ENCODE results near the gene TOR4A.
"Not testable (repeated sequence)": the region's sequence is repeated elsewhere in the genome, so short reads cannot be mapped to it uniquely, and the experiment has no call there.

TOR4A gene

DNA sequence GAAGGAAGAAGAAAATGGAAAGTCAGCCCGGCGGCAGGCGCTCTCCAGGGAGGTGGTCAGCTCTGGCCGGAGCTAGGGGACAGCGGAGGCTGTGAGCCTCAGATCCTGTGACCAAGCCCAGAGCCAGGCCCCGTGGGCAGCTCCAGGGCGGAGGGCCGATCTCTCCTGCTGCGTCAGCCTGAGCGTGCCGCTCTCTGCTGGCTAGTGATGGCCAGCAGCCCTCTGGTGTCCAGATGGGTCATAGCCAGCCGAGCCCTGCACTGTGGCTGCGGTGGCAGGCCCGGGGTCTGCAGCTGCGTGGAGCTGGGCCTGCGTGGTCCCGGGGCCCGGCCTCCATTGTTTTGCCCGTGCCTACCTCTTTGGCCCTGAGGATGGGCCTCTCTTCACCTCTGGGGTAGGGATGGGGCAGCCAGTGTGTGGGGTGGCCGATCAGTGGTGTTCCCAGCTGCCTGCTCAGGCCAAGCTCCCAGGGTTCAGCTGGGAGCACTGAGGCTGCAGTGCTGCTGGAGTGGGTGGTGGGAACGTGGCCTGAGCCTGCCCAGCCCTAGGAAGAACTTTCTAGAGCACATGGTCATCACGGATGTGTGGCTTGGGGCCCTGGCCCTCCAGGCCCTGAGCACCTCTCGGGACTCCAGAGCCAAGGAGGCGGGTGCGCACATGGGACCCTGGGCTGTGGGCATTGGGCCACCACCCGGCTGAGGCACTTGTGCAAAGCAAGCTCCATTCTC, 41.6 kb downstream of the TOR4A start:
- no peak for DNase-seq

DNA sequence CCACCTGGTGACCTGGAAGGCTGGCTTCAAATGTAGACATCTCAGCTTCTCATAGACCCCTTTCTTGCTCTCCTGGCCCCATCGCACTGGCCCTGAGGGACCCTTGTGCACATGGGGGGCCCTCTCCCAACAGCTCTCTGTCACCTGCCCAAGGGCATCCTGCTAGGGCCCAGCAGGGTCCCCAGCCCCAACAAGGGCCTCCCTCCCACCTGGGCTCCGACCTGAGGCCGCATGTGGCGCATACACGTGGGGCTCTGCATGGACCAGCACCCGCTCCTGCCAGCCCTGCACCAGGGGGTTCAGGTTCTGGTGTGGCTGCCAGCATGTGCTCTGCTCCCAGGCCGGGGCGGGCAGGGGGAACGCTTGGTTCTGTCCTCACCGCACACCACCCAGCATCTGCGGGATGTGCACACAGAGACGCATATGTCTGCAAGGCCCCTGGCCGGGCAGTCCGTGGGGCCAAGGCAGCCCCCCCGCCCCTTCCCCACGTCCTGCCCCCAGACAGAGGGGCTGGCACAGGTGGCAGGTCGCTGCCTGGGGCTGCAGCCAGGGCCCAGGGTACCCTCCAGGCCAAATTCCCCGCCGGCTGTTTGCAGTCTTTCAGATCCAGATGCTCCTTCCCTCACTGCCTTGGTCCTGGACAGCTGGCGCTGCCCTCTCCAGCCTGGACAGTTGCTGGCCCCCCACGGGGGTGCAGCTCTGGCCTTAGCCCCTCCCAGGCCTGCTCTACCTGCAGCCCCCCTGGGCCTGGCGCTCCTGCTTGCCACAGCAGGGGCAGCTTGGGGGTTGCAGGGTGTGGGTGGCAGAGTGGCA, 42.4 kb downstream of the TOR4A start:
- DNase-seq = no peak

DNA sequence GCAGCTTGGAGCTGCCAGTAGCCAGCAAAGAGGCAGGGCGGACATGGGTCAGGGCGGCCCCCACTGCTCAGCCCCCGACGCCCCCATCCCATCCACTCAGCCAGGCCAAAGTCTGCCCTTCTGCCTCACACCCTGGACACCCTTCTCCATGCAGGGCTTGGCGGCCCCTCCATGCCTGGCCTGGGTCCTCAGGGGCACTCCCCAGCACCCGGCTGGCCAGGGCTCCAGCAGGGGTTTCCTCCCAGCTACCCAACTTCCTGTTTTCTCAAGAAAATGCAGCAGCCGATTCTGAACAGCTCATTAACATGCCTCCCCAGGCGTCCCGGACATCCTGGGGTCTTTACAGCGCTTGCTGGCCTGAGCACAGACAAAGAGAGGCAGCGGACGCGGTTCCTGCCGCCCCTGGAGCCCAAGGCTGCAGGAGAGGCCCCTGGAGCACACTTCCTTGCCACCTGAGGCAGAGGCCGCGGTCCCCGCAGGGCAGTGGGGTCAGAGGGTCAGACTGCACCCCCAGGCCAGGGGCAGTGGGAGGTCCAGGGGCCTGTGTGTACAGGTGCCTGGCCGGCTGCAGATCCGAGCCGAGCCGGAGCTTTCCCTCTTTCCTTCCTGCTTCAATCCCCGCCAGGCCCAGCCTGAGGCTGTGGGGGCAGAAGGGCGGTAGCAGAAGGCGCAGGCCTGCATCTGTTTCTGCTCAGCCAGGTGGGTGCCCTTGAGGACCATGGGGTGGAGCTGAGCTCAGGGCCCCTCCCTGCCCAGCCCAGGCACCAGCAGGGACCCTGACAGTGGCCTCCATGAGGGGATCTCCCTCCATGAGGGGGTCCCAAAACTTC, 43.2 kb downstream of the TOR4A start:
- no peak for DNase-seq

DNA sequence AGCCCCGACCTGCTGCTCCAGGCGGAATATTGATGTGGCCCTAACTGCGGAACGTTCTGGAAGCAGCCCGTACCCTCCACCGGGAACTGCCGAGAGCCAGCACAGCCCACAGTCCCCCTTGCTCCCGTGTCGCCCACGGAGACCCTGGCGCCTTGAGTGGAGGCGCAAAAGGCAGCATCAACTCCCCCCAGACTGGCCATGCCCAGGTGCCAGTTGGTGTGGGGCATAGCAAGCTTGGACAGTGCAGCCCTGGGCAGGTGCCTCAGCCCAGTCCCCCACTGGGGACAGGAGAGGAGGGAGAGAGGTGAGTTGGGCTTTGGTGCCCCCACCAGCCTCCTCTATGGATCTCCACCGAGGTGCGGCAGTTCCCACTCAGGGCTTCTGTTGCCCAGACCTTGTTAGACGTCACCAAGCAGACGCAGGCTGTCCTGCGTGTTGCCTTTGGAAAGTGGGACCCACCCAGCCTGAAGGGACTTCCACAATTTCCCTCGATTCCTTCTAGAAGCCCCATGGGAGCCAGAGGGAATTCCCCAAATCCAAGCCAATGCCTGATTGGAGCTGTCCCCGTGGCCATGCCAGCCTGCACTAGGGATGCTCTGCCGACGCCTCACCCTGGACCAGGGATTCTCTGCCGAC, 44.3 kb downstream of the TOR4A start:
- no peak for DNase-seq

DNA sequence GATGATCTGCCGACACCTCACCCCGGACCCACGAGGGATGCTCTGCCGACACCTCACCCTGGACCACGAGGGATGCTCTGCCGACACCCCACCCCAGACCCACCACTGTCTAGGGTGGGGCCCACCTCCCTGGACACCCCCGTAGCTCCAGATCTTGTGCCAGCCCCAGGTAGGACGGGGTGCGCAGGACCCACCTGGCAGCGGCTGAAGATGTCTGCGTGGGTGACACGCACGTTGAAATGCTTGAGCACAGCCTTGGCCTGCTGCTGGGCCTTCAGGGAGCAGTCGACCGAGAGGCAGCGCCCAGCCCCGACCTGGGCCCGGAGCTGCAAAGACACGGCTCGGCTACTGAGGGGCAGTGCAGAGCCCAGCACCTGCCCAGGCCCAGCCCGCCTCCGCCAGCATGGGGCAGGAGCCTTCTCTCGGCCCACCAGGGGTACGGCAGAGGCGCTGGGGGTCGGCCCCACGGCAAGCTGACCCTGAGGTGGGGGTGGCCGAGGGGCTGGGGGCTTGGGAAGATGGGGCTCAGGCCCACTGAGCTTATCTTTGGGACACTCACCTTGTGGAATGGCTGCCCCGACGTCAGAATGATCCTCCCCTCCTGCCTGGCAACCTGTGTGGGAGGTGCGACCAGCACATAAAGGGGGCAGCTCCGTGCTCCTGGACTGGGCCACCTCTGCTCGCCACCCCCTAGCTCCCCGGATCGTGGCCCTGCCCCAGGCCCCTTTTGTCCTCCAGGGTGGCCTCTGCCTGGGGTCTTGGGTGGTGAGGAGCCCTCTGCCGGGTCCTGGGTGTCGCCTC, 46.2 kb downstream of the TOR4A start:
- DNase-seq = no peak

DNA sequence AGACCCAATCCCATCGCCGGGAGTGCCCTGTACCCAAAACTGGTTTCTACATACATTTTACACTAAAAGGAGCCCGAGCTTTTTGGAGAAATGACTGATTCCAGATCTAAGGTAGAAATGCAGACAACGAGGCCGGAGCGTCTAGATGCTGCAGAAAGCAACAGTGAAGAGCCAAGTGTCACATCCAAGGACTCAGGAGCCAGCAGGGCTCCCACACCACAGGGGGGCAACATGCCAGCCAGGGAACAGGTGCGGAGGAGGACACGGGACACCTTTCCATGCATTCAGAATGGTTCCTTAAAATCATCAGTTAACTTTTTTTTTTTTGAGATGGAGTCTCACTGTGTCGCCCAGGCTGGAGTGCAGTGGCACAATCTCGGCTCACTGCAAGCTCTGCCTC, 47.6 kb downstream of the TOR4A start:
- DNase-seq = no peak

DNA sequence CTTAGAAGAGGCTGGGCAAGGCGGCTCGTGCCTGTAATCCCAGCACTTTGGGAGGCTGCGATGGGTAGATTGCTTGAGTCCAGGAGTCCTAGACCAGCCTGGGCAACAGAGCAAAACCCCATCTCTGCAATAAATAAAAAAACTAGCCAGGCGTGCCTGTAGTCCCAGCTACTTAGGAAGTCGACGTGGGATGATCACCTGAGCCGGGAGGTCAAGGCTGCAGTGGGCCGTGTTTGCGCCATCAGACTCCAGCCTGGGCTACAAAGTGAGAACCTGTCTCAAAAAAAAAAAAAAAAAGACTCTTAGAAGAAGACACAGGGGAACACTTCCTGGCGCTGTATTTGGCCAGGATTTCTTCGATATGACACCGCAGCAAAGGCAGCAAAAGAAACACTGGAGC, 48.3 kb downstream of the TOR4A start:
- DNase-seq = no peak

DNA sequence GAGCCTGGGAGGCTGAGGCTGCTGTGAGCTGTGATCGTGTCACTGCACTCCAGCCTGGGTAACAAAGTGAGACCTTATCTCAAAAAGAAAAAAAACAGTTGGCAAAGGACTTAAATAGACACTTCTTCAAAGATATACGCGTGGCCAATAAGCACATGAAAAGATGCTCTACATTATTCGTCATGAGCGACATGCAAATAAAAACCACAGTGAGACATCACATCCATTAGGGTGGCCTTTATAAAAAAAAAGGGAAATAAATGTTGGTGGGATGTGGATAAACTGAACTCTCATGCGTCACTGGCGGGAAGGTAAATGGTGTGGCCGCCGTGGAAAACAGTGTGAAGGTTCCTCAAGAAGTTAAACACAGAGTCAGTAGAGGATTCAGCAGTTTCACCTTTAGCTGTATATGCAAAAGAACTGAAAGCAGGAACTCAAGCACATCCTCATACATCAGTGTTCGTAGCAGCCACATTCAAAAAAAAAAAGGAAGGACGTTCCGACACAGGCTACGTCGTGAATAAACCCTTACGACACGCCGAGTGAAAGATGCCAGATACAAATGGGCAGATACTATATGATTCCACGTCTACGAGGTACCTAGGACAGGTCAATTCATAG, 49.0 kb downstream of the TOR4A start:
- no peak for DNase-seq

DNA sequence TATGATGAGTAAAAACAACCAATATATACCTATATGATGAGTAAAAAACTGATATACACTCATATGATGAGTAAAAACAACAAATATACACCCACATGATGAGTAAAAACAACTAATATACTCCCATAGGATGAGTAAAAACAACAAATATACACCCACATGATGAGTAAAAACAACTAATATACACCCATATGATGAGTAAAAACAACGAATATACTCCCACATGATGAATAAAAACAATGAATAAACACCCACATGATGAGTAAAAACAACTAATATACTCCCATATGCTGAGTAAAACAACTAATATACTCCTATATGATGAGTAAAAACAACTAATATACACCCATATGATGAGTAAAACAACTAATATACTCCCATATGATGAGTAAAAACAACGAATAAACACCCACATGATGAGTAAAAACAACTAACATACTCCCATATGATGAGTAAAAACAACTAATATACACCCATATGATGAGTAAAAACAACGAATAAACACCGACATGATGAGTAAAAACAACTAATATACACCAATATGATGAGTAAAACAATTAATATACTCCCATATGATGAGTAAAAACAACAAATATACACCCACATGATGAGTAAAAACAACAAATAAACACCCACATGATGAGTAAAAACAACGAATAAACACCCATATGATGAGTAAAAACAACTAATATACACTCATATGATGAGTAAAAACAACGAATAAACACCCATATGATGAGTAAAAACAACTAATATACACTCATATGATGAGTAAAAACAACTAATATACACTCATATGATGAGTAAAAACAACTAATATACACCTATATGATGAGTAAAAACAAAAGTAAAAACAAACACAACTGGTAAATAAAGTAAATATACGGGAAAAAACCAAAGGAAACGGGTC, 50.4 kb downstream of the TOR4A start:
- DNase-seq = not testable (repeated sequence)

DNA sequence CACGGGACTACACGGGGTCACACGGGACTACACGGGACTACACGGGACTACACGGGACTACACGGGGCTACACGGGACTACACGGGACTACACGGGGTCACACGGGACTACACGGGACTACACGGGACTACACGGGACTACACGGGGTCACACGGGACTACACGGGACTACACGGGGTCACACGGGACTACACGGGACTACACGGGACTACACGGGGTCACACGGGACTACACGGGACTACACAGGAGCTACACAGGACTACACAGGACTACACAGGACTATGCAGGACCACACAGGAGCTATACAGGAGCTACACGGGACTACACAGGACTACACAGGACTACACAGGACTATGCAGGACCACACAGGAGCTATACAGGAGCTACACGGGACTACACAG, 52.1 kb downstream of the TOR4A start:
- DNase-seq = not testable (repeated sequence)

DNA sequence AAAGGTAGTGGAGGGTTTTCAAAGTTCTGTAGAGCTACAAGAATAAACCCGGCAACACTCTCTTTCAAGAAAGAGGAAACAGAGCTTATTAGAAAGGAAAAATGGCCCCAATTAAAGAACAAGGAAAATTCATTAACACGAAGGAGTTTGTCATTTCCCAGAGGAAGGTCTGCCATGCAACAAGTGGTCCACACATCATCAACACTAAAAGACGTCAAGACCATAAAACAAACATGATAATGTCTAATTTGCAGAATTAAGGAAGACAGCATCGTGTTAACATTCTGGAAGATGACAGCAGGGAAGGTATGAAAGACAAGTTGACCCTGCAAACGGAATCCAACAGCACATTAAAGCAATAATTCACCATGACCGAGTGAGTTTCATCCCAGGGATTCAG, 53.2 kb downstream of the TOR4A start:
- DNase-seq = no peak

DNA sequence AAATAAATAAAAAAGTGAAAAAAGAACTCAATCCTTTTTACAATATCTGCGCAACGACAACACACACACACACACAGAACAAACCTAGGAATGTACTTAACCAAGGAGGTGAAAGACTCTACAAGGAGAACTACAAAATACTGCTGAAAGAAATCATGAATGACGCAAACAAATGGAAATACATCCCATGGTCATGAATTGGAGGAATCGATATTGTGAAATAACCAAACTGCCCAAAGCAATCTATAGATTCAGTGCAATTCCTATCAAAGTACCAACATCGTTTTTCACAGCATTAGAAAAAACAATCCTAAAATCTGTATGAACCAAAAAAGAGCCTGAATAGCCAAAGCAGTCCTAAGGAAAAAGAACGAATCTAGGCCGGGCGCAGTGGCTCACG, 54.4 kb downstream of the TOR4A start:
- no peak for DNase-seq
